Activated CD8-positive, alpha-beta memory T cell treated with anti-CD3 and anti-CD28 coated beads, Interleukin-2, amount 50 U/mL, for 1 hour (primary cell): Measurements from ENCODE around the gene TUBGCP2.

Experiments used
- DNase-seq: peaks from one replicate; pipeline ENCODE4 v3.0.0-alpha.2; 2020; ENCODE audit errors: extremely low read depth

TUBGCP2 gene

DNA sequence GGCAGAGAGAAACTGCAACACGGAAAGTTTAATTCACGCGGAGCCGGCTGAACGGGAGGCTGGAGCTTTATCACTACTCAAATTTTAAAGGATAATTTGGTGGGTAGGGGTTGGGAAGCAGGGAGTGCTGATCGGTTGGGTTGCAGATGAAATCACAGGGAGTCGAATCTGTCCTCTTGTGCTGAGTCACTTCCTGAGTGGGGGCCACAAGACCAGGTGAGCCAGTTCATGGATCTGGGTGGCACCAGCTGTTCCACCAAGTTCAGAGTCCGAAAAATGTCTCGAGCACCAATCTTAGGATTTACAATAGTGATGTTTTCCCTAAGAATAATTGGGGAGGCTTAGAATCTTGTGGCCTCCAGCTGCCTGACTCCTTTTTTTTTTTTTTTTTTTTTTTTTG is 34.9 kb upstream of the TUBGCP2 start:
- DNase-seq = no peak

DNA sequence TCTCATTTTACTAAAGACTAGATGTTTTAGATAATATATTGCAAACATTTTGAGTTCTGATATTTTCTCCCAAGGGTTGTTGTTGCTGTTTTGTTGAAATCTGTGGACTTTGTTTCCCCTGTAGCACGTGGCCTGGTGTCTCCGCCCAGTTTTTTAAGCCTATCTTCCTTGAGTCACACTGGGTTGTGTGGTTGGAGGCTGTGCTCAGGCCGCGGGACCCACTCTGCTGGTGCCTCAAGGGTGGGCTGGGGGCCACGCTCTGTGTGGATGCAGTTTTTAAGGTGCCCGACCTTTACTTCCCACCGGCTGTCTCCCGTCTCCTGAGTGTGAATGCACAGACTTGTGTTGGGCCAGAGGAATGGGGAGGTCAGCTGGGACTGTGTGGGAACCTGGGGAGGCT is 34.3 kb upstream of the TUBGCP2 start:
- no peak for DNase-seq

GRCh38 chr10:133341983-133342382 is 33.3 kb upstream of the TUBGCP2 start:
- no peak for DNase-seq

GRCh38 chr10:133339708-133340380 is 31.2 kb upstream of the TUBGCP2 start:
- DNase-seq = no peak

- no peak for DNase-seq
These were observed 29.7 kb upstream of the TUBGCP2 start for GRCh38 chr10:133338080-133339071.

GRCh38 chr10:133337370-133337725 is 28.7 kb upstream of the TUBGCP2 start:
- no peak for DNase-seq

DNA sequence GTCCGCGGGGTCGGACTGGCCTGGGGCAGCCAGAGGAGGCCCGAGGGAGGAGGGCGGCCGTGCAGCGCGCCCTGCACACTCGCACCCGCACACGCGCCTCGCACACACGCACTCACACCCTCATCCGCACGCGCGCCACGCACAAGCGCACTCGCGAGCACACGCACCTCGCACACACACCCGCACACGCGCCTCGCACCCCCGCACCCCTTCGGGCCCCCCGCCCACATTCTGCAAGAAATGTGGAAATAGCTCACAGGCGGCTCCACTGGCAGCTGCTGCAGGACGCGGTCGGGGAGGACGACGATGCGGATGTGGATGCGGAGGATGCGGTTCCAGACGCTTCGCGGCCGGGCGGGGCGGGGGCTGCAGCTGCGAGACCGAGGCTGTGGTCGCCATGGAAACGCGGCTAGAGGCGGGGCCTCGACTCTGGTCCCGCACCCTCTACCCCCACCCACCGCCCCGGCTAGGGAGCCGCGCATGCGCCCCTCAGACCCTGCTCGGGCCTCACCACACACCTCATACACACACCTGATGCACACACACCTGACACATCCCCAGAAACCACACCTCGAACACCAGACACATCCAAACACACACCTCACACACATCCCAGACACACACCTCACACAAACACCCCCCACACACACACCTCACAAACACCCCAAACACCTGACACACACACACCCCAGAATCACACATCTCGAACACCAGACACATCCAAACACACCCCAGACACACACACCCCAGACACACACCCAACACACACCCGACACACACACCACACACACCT is 28.1 kb upstream of the TUBGCP2 start, which contains the start of gene CALY:
TSS of gene CALY (minus strand) at position 320 of the 793 bp plus-strand sequence. CDS start 7,907 bp downstream, outside the sequence.
- DNase-seq = peak; percentile 71

GRCh38 chr10:133336118-133336576 is 27.5 kb upstream of the TUBGCP2 start:
- DNase-seq = no peak

- peak; percentile 93 for DNase-seq
These were observed 26.8 kb upstream of the TUBGCP2 start for GRCh38 chr10:133335246-133336117.

DNA sequence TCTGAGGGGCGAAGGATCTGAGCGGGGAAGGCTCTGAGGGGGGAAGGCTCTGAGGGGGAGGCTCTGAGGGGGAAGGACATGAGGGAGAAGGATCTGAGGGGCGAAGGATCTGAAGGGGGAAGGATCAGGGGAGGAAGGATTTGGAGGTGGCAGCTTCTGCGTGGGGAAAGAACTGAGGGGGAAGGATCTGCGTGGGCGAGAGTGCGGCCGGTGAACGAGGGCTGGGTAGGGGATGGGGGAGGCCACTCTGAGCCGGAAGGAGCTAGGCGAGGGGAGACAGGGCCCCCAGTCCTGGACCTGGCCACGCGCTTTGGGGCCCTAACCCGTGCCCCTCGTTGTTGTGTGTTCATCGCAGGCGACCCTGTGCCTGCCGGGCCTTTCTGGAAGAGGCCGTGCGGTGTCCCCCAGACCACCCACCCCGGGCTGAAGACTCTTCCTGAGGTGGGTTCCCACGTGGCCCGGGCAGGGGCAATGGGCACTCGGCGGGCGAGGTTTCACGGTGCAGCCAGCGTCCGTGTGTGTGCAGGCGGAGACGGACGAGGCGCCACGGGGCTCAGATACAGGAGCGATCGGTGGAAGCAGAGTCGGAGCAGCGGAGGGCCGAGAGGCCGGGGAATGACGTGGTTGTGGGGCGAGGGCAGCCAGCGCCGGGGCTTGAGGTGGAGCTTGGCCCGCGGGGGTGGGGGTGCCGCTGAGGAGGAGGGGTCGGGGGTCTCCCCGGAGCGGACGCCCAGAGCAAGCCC is 26.0 kb upstream of the TUBGCP2 start:
- DNase-seq = no peak

- DNase-seq = no peak
These were observed 24.4 kb upstream of the TUBGCP2 start for GRCh38 chr10:133332936-133333699.

DNA sequence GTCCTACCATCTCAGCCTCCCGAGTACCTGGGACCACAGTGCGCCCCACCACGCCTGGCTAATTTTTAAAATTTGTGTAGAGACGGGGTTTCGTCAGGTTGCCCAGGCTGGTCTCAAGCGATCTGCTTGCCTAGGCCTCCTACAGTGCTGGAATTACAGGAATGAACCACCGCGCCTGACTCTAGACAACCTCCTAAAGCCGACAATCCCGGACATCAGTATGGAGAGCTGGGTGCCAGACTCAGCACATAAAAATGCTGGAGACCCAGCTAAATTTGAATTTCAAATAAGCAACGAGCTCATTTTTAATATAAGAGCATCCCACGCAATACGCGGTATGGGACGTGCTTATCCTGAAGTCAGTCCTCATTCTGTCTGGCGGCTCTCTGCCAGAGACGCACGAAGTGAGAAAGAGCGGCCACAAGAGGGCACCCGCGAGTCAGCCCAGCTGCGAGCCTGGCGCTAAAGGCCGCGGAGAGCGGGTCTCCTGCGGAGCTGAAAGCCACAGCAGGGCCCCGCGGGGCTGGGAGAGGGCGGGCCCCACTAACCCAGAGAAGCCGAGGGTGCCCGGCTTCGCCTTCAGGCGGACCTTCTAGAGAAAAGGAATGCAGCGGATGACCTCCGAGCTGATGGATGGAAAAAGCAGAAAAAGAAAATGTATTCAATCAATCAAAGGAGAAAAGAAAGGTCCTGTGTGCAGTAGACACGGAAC is 21.0 kb upstream of the TUBGCP2 start:
- peak; percentile 70 for DNase-seq

DNA sequence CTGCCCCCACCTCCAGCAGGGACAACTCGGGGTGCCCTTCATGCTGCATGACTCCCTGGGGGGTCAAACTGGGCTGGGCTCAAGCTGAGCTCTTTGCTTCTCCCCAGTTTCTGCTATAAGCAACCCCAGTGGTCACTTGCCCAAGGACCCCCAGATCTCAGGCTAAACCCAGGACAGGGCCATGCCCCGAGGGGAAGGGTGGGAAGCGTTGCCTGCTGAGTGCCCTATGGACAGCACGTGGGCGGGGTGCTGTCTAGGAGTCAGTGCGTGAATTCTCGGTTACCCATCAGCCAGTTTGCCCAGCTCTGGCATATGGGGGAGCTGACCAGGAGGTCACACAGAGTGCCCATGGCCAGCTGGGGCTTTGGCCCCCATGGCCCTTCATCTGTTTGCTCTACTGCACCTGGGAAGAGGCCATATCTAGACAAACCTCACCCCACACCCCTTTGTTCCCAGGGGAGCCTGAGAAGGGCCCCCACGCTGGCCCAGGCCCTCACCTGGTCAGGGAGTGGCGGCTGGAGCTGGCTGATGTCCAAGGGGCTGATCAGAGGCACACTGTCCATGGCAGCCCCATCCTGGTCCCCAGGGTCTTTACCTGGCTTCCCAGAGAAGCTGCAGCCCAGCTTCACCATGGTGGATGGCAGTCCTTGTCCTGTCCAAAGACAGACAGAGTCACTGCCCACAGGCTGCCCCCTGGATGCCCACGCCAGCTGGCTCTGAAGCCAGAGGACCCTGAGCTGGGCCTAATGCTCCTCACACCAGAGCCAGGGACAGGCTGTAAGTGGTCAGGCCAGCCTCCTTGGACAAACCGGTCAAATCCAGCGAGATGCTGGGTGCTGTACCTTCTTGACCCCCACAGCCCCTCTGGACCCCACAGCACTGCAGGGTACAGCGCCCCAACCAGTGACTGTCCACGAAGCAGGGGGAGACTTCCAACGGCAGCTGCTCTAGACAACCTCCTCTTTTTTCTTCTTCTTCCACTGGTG is 20.0 kb upstream of the TUBGCP2 start:
- no peak for DNase-seq

- DNase-seq = no peak
These were observed 19.1 kb upstream of the TUBGCP2 start for GRCh38 chr10:133327651-133328357.

- DNase-seq = no peak
These were observed 18.3 kb upstream of the TUBGCP2 start for GRCh38 chr10:133326745-133327650.

- DNase-seq = no peak
These were observed 17.5 kb upstream of the TUBGCP2 start for GRCh38 chr10:133326223-133326551.
